Activated T-helper 9 cell treated with anti-CD3 and anti-CD28 coated beads, Interleukin-2, amount 50 U/mL, for 16 hours (primary cell): ENCODE results near the gene PHOSPHO2.
"Not testable (repeated sequence)": the region's sequence is repeated elsewhere in the genome, so short reads cannot be mapped to it uniquely, and the experiment has no call there.

Experiments used
- DNase-seq: peaks from one replicate; pipeline ENCODE4 v3.0.0-alpha.2; 2020; ENCODE audit warnings: low read depth

Gene PHOSPHO2

GRCh38 chr2:169684135-169684565 lies 10.1 kb upstream of the PHOSPHO2 start:
- DNase-seq, result no peak

- DNase-seq, result not testable (repeated sequence)
Measured at GRCh38 chr2:169684712-169685111, 9.6 kb upstream of the PHOSPHO2 start.

GRCh38 chr2:169686825-169687224 lies 7.4 kb upstream of the PHOSPHO2 start:
- DNase-seq, result not testable (repeated sequence)

GRCh38 chr2:169687943-169688342 lies 6.3 kb upstream of the PHOSPHO2 start:
- not testable (repeated sequence) for DNase-seq

GRCh38 chr2:169690958-169691357 lies 3.3 kb upstream of the PHOSPHO2 start:
- no peak for DNase-seq

GRCh38 chr2:169692718-169693117 lies 1.6 kb upstream of the PHOSPHO2 start:
- no peak for DNase-seq

GRCh38 chr2:169693360-169693759 lies 909 bp upstream of the PHOSPHO2 start:
- no peak for DNase-seq

- no peak for DNase-seq
Measured at GRCh38 chr2:169694894-169695260, 608 bp downstream of the PHOSPHO2 start.

- DNase-seq, result no peak
Measured at GRCh38 chr2:169696381-169696780, 2.1 kb downstream of the PHOSPHO2 start.

GRCh38 chr2:169699173-169699572 lies 4.9 kb downstream of the PHOSPHO2 start:
- DNase-seq, result not testable (repeated sequence)

GRCh38 chr2:169702996-169703395 lies 8.7 kb downstream of the PHOSPHO2 start:
- no peak for DNase-seq

GRCh38 chr2:169704160-169704708 lies 10.0 kb downstream of the PHOSPHO2 start:
- DNase-seq, result no peak

- no peak for DNase-seq
Measured at GRCh38 chr2:169705927-169706326, 11.7 kb downstream of the PHOSPHO2 start.

GRCh38 chr2:169707626-169708025 lies 13.4 kb downstream of the PHOSPHO2 start:
- DNase-seq, result no peak

- no peak for DNase-seq
Measured at GRCh38 chr2:169709331-169709730, 15.1 kb downstream of the PHOSPHO2 start.

GRCh38 chr2:169709981-169710380 lies 15.7 kb downstream of the PHOSPHO2 start:
- DNase-seq, result no peak

GRCh38 chr2:169711751-169712509 lies 17.7 kb downstream of the PHOSPHO2 start:
- no peak for DNase-seq

- DNase-seq, result no peak
Measured at GRCh38 chr2:169712791-169713227, 18.5 kb downstream of the PHOSPHO2 start.

- DNase-seq, result no peak
Measured at GRCh38 chr2:169713331-169713730, 19.1 kb downstream of the PHOSPHO2 start.

GRCh38 chr2:169714699-169715098 lies 20.4 kb downstream of the PHOSPHO2 start:
- no peak for DNase-seq

GRCh38 chr2:169715379-169716237 lies 21.3 kb downstream of the PHOSPHO2 start:
- no peak for DNase-seq

GRCh38 chr2:169716238-169716886 lies 22.1 kb downstream of the PHOSPHO2 start:
- DNase-seq, result no peak
